Epithelial cell of esophagus (primary cell): Measurements from ENCODE around the gene LTV1.

Source experiments
- DNase-seq: peaks from one replicate; pipeline ENCODE4 v3.0.0; 2010; ENCODE audit warnings: low read depth
- H3K4me3 ChIP-seq: 2 replicates; pipeline ENCODE4 v1.5.1; 2011; ENCODE audit warnings: mild to moderate bottlenecking, low read length, control low read depth
- TF ChIP-seq, protein P1 (sequence below): IDR thresholded peaks from 2 replicates; pipeline ENCODE4 v1.5.1; 2011; ENCODE audit warnings: low read depth, mild to moderate bottlenecking, low read length, control low read depth, inconsistent platforms; ENCODE audit not compliant: insufficient read depth; ENCODE audit errors: missing control alignments

LTV1 gene

DNA sequence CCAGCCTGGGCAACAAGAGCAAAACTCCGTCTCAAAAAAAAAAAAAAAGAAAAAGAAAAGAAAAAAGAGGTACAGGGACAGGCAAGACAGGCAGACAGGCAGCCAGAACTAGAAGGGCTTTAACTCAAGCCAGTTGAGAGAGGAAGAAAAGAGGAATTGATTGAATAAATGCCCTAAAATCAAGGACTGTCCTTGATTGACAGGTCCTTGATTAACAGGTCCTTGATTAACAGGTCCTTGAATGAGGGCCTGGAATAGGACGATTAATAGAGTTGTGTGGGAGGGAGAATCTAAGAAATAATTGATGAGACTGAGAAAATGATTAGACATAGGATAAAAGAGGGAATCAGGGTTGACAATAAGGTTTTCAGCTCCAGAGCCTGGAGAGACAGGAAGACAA, 57.2 kb downstream of the LTV1 start:
- DNase-seq: no peak
- no peak overlapping the region for H3K4me3 ChIP-seq
- TF ChIP-seq, protein P1, sequence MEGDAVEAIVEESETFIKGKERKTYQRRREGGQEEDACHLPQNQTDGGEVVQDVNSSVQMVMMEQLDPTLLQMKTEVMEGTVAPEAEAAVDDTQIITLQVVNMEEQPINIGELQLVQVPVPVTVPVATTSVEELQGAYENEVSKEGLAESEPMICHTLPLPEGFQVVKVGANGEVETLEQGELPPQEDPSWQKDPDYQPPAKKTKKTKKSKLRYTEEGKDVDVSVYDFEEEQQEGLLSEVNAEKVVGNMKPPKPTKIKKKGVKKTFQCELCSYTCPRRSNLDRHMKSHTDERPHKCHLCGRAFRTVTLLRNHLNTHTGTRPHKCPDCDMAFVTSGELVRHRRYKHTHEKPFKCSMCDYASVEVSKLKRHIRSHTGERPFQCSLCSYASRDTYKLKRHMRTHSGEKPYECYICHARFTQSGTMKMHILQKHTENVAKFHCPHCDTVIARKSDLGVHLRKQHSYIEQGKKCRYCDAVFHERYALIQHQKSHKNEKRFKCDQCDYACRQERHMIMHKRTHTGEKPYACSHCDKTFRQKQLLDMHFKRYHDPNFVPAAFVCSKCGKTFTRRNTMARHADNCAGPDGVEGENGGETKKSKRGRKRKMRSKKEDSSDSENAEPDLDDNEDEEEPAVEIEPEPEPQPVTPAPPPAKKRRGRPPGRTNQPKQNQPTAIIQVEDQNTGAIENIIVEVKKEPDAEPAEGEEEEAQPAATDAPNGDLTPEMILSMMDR: no peak

DNA sequence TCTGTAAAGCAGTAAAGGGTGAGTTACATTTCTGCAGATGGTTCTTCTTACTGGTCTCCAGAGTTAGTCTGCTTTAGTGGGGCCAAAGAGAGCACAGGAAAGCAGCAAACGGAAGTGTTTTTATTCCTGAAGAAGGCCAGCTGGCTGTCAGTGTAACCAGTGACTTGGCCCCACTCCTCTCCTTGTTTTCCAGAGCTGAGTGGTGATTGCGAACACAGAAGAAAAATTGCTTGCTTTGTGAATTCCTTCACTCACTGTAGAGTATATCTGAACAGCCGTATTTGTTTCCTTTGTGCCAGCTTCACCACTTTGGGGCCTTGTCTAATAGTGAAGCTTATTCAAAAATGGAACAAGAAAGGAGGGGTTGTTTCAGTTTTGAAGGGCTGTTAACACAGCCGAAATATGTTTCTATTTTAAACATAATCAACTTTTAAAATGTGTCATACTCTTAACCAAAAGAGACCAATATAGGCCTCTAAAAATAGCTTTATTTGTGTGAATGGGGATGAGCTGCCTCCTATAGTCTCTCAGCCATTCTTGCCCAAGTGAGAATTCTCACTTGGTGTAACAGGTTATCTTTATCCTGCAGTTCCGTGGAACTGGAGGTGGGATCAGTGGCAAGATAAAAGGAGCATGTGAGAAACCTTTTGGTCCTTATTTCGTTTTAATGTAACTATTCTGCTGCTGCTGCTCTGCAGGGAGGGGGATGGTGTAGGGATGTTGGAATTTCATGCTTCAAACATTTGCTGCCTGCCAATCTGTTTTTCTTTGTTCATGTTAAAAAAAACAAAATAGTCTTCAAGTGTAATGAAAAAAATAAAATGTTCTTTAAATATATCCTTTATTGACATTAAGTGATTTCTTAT, 59.0 kb downstream of the LTV1 start:
- H3K4me3 ChIP-seq: no peak overlapping the region
- DNase-seq: no peak
- TF ChIP-seq, protein P1: no peak

DNA sequence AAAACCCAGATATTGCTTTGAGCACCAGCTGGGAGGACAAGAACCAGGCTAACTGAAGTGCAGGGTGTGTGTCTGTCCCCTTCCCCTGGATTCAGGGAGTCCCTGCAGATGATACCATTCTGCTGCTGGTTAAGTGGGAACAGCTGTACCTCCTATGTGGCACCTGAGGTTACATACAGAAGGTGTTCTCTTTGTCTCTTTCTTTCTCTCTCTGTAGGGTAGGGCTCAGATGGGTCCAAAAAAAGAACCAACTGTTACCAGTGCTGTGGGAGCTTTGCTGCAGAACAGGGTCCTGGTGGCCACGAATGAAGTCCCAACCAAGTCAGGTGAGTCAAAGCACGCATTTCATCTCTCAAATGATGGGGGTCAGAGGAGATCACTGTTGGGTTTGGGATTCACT, 59.7 kb downstream of the LTV1 start:
- TF ChIP-seq, protein P1: no peak
- no peak for DNase-seq
- no peak overlapping the region for H3K4me3 ChIP-seq

GRCh38 chr6:143911028-143911427, 67.9 kb downstream of the LTV1 start:
- H3K4me3 ChIP-seq: no peak overlapping the region
- no peak for DNase-seq
- TF ChIP-seq, protein P1: no peak

DNA sequence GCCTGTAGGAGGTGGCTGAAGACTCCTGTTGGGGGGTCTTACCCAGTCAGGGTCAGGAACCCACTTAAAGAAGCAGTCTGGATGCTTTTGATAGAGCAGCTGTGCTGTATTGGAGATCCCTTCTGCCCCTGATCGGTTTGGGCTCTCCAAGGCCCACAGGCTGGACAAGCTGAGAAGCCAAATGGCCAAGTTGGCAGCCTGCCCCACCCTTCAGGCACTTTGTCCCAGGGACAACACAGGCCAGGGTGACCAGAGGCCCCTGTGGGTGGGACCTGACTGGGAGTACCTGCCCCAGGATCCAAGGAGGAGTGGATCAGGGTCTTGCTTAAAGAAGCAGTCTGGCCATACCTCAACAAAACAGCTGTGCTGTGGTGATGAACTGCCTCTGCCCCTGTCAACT, 69.5 kb downstream of the LTV1 start:
- DNase-seq: no peak
- no peak overlapping the region for H3K4me3 ChIP-seq
- TF ChIP-seq, protein P1: no peak
